Measurements from ENCODE around the gene MSI2.

MSI2 gene

GRCh38 chr17:57419940-57420550 lies 163.7 kb downstream of the MSI2 start:
- DNase-seq = no peak

GRCh38 chr17:57420734-57421717 lies 164.7 kb downstream of the MSI2 start:
- DNase-seq = no peak

DNA sequence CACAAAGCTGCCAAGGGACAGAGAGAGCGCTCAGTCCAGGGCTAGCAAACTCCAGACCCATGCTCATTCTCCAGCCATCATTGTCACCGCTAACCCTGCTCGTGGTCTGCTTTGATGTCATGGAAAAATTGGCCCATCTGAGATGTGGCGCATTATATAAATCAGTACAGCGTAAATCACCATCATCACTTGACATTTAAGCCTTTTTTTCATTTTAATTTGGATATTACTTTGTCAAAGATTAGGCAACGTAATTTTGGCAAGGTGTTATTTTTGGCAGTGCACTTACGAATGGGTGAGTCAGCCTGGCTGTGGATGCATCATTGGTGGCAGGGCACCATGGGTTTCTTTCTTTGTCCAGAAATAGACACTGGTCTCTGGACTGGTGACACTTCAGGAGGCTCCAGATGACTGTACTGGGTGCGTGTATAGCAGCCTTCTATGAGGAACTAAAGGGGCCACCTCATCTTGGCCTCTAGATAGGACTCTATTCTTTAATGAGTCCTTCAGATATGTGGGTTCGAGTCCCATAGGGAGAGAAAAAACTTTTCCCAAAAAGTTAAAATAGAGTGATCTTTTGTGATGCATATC lies 166.3 kb downstream of the MSI2 start:
- peak; percentile 41 for DNase-seq

DNA sequence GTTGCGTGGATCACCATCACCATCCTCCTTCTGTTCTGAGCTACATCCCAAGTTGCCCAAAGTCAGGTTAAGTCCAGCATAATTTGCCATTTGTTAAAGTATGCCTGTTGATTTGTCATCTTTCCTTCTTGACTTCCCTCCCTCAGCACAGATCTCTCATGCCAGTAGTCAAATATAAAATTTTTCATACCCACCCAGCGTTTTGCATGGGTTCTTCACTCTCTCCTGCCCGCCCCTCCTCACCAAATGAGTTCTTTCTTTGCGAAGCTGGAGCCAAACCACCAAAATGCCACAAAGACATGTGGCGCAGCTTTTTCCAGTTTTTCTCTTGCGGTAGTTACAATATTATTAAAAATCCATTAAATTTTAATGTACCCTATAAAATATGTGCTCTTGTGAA lies 167.2 kb downstream of the MSI2 start:
- DNase-seq = no peak

DNA sequence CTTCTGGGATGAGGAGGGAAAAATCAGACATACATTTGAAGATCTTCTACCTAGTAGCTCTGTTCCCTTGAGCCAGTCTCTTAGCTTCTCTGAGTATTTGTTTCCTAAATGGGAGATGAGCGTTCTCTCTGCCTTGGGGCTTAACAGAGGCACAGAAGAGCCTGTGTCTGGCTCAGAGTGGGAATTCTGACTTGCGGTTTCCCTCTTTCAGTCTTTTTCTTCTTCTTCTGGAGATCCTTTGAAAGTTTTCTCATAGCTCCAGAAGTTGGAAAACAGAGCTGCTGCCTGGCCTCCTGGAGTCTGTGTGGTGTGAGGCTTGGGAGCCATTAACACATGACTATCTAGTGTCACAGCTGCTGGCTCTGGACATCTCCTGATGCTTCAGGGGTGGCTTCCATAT lies 167.9 kb downstream of the MSI2 start:
- DNase-seq = no peak

- DNase-seq = no peak
Measured at GRCh38 chr17:57424777-57425188, 168.5 kb downstream of the MSI2 start.

DNA sequence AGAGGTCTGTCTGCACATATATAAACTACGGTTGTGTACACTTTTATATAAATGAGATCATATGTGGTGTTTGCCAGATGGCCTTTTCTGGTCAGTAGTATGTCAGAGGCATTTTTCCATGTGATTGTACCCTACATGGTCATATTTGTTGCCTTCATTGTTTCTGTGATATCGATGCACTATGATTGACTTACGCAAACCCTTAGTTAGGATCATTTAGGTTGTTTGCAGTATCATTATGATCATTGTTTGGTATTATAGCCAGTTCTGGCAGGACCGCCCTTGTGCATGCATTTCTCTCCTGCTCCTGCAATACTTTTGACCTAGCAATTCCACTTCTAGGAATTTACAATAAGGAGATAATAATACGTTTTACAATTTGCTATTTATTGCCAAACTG lies 169.1 kb downstream of the MSI2 start:
- DNase-seq = no peak

GRCh38 chr17:57425903-57426880 lies 169.9 kb downstream of the MSI2 start:
- DNase-seq = no peak

DNA sequence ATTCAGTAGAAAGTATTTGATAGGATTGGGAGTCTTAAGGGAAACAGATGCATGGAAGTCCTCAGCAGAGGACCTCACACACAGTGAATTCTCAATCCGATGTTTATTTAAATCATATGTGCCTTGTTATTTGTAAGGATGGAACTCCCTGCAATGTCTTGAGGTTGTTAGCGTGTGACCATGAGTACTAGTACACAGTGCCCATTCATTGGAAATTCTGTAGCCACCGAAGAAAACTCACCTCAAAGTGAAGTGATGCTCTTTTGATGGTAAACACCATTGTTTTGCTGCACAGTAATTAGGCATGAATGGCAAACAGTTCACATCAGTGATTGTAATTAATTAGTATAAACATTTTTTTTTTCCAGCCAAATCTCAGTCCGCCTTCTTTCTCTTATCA lies 173.6 kb downstream of the MSI2 start:
- no peak for DNase-seq

DNA sequence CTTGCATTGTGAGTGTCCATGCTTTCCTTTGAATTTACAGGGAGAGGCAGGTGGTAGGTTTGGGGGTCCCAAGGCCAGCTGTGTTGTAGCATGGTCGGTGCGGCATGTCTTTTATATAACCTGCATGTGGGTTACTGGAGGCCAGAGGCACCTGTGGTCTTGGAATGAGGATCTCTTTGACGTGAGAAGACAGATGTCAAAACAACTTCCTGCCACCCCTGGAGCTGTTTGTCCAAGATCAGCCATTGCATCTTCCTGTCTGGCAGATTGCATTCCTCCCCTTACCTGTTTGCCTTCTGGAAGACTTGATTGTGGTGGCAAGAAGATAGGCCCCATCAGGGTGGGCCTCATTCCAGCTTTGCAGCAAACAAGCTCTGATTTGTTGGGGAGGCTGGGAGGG lies 175.1 kb downstream of the MSI2 start:
- DNase-seq = no peak

DNA sequence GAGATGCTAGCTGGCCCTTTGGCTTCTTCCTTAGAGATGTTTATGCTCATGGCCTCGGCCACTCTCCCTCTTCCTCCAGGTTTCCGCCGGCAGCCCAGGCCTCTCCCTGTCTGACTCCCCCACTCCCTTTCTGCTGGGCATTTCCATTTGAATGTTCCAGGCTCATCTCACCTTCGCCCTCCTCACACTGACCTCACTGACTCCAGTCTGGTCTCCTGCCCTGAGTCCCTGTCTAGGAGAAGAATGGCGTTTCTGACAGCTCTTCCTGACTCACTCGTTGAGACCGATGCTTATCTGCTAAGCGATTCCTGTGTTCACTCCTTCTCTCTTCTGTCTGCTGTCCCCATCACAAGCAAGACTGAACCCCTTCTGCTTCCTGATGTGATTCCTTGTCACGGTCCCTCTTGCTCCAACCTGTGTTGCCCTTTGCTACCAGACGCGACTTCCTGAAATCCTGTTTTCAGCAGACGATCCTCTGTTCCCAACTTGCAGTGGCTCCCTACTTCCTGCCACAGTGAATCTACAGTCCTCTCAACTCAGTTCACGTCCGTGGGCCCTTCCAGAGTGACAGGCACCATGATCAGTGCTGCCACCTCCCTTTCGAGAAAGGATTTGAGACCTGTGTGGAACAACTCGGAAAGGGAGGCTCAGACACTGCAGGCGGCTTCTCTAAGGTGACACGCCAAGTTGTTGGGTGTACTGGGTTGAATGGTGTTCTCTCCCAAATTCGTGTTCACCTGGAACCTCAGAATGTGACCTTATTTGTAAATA lies 176.4 kb downstream of the MSI2 start:
- DNase-seq = no peak

GRCh38 chr17:57433452-57433851 lies 177.1 kb downstream of the MSI2 start:
- DNase-seq = no peak

DNA sequence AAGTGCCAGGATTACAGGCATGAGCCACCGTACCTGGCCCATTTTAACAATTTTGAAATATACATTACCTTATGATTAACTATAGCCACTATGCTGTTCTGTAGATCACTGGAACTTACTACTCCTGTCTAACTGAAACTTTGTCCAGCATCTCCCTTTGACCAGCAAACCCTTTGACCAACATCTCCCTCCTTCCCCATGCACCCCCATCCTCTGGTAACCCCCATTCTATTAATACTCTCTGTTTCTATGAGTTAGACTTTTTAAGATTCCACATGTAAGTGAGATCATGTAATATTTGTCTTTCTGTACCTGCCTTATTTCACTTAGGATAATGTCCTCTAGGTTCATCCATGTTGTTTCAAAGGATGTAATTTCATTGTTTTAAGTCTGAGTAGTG lies 178.0 kb downstream of the MSI2 start:
- no peak for DNase-seq

DNA sequence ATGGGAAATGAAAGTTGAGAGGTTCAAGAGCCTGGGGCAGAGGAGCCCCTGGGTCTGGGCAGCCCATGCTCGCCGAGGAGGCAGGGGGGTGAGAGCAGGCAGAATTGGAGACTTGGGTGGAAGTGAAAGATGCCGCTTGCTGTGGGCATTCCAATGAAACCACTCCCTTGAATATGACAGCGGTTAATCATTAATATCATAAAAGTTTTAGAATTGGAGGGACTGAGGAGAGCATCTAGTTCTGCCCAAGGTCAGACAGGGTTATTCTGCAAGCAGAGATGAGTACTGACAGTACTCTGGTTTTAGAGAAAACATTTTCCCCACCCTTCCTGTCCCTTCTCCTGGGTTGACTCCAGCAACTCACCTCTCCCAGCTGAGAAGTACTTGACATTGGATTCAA lies 180.2 kb downstream of the MSI2 start:
- DNase-seq = no peak

DNA sequence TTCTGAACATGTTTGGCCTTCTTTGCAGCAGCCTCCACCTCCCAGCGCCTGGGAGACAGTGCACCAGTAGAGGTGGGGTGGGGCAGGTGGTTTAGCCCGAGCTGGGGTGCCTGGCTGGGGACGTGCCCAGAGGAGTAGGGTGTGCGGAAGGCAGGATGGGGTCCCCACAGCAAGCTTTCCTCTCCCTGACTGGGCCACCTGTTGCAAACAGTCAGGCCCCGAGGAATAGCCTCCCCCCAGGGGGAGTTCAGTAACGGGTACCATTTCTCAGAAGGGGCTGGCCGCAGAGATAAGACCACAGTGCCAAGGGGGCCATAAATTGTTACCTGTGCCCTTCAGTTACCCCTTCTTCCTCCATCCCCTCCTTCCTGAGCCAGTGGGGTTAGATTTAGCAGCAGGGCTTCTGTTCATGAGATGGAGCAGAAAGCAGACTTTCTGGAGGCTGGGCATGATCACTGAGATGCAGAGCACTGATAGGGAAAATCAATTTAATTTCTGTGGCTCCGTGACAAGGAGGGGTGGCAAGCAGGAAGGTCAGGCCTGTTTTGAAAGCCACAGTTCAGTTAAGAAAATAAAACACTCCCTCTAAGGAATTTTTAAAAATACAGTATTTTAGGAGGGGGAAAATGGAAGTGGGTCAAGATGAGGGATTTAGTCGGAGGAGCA lies 181.9 kb downstream of the MSI2 start:
- DNase-seq = no peak

GRCh38 chr17:57439651-57440050 lies 183.3 kb downstream of the MSI2 start:
- no peak for DNase-seq

GRCh38 chr17:57440522-57441269 lies 184.4 kb downstream of the MSI2 start:
- DNase-seq = peak; percentile 53

GRCh38 chr17:57441270-57441600 lies 184.9 kb downstream of the MSI2 start:
- DNase-seq = no peak

DNA sequence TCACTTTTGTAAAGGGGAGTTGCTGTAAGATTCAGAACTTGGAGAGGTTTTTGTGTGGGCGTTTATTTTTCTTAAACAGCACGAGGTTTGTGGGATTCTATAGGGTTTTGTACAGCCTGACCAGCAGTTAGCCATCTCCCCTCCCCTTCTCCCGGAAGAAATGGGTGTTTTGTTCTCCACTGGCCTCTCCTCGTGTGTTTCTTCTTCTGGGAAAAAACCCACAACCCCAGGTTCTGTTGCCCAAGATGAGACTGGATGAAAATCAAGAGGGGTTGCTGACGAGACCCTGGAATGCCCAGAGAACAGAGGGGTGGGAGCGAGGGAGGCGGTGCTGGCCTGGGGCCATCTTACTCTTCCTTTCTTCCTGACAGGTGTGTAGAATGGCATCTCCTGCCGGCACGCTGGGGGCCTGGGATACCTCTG lies 186.1 kb downstream of the MSI2 start:
- DNase-seq = no peak

- DNase-seq = no peak
Measured at GRCh38 chr17:57442914-57443571, 186.7 kb downstream of the MSI2 start.

All from fibroblast of skin of scalp (primary cell).